NCI-H2081 treated with DMSO at 0.1 percent for 48 hours (cell line): ENCODE data around the gene RYR3.

Experiments
- DNase-seq: peaks from one replicate; lab custom pipeline; 2025; lab: John Stamatoyannopoulos, UW

Gene RYR3

GRCh38 chr15:33320017-33320416 is 9.2 kb downstream of the RYR3 start:
- no peak for DNase-seq

- DNase-seq: no peak
Observed at GRCh38 chr15:33322091-33322490, 11.3 kb downstream of the RYR3 start.

DNA sequence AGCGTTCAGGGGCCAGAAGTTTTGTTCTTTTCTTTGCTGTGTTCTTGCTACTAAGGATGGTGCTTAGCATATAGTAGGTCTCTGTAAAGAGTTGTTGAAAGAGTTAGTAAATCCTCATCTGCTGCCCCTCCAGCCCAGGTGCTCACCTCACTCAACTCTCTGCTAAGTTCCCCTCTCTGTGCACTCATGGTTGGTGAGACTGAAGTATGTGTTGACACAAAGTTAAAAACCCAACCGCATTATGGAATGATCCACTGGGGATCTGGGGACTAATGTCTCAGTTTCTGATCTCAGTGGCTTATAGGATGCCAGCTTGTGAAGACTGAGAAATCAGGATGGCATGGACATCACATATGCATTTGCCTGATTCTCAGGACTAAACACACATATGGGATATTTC is 13.8 kb downstream of the RYR3 start:
- no peak for DNase-seq

GRCh38 chr15:33326908-33327307 is 16.1 kb downstream of the RYR3 start:
- DNase-seq: no peak

GRCh38 chr15:33328106-33328505 is 17.3 kb downstream of the RYR3 start:
- no peak for DNase-seq

- DNase-seq: no peak
Observed at GRCh38 chr15:33329457-33329856, 18.7 kb downstream of the RYR3 start.

DNA sequence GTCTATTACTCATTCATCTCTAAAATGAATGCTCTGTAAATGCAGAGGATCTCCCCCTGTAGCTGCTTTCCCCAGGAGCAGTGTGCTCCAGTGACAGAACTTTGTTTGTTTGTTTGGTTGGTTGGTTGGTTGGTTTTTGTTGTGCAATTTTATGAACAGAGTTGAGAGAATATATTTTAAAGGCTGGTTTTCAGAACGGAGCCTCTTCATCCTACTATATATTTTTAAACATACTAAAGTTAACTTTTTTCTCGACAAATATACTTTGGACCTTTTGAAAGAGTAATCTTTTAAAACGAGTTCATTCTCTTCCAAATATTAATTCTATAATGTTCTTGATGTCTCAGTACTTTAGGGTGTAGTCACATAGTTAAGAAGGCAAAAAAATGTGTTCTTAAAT is 20.2 kb downstream of the RYR3 start:
- no peak for DNase-seq

DNA sequence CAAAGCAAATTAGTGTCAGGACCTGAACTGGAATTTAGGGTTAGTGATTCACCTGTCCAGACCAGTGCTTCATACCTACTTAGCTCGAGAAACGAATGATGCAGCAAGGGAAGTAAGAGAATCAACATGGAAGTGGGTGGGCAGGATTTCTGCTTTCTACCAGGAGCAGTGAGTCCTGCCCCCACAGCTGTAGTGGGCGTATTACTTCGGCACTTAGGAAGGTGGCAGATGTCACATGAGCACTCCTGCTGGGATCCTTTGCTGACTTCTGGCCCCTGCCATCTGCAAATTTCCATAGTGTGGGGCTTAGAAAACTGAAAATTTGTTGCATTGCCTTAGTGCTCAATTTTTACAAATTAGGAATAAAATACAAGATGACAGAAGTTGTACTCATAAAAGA is 31.2 kb downstream of the RYR3 start:
- DNase-seq: no peak

- no peak for DNase-seq
Observed at GRCh38 chr15:33343275-33343674, 32.5 kb downstream of the RYR3 start.

GRCh38 chr15:33344111-33344510 is 33.3 kb downstream of the RYR3 start:
- DNase-seq: no peak

DNA sequence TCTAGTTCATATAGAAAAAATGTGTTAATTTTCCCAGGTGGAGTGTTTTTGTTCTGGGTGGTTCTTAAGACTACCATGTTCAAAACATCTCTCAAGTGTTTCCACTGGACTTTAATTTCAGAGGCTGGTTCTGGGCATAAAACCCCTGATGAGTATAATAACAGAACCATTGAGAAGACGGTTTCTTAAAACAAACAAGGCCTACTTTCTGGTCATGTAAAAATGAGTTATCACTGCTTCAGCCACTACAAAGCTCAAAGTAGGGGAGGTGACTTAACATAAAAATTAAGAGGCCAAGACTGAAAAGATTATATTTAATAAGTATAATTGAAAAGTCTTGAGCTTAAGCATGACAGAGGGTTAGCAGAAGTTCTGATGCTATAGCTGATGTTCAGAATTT is 33.8 kb downstream of the RYR3 start:
- DNase-seq: no peak

GRCh38 chr15:33354411-33354810 is 43.6 kb downstream of the RYR3 start:
- no peak for DNase-seq

- no peak for DNase-seq
Observed at GRCh38 chr15:33357845-33358244, 47.1 kb downstream of the RYR3 start.

- no peak for DNase-seq
Observed at GRCh38 chr15:33358306-33358705, 47.5 kb downstream of the RYR3 start.

DNA sequence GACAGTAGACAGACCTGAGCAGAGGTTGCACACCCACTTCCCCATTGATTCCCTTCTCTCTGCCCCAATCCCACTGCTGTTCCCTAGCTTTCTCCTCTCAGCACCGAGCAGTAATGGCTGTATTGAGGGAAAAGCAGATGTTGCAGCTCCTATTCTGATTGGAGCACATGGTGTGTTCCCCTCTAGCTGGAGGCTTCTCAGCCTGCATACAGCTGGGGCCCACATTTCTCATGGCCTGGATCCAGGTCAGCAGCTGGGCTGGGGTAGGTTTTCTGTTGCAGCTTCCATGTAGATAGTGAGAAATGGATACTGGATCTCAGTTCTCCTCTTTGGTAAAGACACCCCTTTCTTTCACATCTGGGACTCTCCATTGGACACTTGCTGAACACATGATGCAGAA is 50.1 kb downstream of the RYR3 start:
- DNase-seq: no peak

DNA sequence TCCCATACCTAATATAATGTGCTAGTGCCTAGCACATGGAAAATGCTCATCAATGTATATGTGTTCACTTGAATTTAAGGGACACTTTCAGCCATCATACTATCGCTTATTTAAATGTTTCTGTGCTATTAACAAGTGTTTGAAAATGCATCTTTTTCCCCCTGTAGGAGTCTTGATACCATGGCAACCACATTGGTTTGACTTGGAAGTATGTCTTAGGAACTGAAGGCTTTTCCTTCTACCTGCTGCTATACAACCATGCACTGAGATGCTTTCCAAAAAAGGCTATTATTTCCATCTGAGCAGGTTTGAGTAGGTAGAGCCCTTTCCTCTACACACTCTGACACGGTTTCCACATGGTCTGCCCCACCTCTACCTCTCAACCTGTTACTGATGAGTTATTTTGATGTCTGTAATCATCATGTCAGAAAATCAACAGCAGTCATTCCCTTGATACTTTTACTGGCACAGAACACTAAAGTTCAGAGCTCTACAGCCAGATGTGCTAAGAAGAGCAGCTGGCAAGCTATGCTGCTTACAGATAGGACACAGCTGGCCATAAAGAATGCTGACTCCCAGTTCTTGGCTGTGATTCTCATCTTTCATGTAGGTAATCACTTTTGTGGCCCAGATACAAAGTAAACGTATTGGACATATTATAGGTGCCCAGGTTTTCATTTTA is 59.3 kb downstream of the RYR3 start:
- DNase-seq: no peak

- no peak for DNase-seq
Observed at GRCh38 chr15:33370623-33371020, 59.9 kb downstream of the RYR3 start.

- DNase-seq: no peak
Observed at GRCh38 chr15:33371159-33371558, 60.4 kb downstream of the RYR3 start.

DNA sequence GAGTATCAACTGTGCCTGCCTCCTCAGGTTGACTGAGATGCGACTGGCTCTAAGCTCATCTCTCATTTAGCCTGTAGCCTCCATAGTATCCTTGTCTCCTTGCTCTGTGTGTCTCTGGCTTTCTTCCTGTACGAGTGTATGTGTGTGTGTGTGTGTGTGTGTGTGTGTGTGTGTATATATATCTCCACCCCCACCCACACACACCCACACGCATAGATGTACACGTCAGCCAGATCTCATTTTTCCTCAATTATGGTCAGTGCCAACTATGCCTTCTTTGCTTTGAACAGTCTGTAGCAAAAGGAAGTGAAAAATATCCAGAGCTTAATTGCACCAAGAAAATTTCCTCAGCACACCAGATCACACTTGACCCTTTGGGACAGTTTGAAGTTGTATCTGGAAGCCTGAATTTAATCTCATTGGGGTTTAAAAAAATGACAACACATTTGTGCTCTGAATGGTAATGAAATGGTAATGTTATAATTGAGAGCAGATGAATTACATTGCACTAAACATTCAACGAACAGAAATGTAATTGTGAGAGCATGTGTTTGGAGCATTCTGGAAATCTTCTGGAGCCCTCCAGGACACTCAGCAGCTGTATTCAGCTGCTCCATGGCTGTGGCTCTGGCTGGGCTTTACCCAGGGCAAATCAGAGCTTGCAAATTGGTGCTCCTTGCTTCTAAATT is 63.6 kb downstream of the RYR3 start:
- DNase-seq: no peak

GRCh38 chr15:33375236-33375635 is 64.5 kb downstream of the RYR3 start:
- no peak for DNase-seq

- DNase-seq: no peak
Observed at GRCh38 chr15:33377204-33377603, 66.4 kb downstream of the RYR3 start.

GRCh38 chr15:33378866-33379480 is 68.2 kb downstream of the RYR3 start:
- no peak for DNase-seq

DNA sequence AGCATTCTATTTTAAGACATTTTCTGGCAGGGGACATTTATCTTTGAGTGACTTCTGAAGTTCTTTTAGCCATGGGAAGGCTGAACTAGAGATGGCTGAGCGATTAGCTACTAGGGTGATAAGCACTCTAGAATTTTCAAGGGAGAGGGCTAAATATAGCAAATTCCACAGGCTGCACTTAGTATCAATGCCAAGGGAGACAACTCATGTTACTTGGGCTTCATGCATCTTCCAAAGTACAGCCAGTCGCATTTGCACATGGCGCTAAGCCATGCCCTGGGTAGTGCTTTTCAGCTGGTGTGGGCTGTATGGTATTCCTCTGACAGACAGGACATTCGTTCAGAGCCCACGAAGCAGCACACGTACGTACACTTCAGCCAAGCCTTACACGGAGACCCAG is 69.6 kb downstream of the RYR3 start:
- no peak for DNase-seq

GRCh38 chr15:33382491-33382890 is 71.7 kb downstream of the RYR3 start:
- no peak for DNase-seq
